H1 (cell line): ENCODE measurements around the gene CHRDL2. TPM values are rescaled to one million over a fixed set of nuclear protein-coding genes. Genes with fewer than 3 reads are reported as not detected.

Experiments used
- CTCF ChIA-PET: fragments of 300-600 bp; sonication (Branson Sonifier 250); formaldehyde crosslinking; loops from one replicate; lab custom pipeline; 2021; ENCODE audit not compliant: partially characterized antibody; lab: Charles Lee
- POLR2A ChIA-PET: fragments of 300-600 bp; sonication (Branson Sonifier 250); formaldehyde crosslinking; loops from one replicate; lab custom pipeline; 2021; ENCODE audit warnings: inconsistent platforms; ENCODE audit not compliant: partially characterized antibody; lab: Charles Lee
- DNase-seq, 2 experiments: peaks; one replicate each; pipeline versions ENCODE4 v3.0.0 to v3.0.0-alpha.2; 2010 to 2022; ENCODE audit warnings: low spot score in 2 of 2, low read depth in 1 of 2, mixed read lengths in 1 of 2
- FAIRE-seq: peaks from 2 replicates; lab custom pipeline; 2011; peaks lifted over from hg19 to GRCh38; lab: Jason Lieb, UNC
- H2AFZ ChIP-seq: 2 replicates; pipeline ENCODE4 v1.8.1; 2012; ENCODE audit warnings: low read length, inconsistent platforms
- H2AK5ac ChIP-seq: 2 replicates; pipeline ENCODE4 v1.6.1; 2013; ENCODE audit warnings: low read depth, low read length
- H2BK120ac ChIP-seq: replicated peaks from 2 replicates; pipeline ENCODE3; 2013; ENCODE audit warnings: low read depth, low read length, inconsistent platforms
- H2BK12ac ChIP-seq: 2 replicates; pipeline ENCODE4 v1.6.1; 2013; ENCODE audit warnings: low read depth, low read length
- H2BK15ac ChIP-seq: 2 replicates; pipeline ENCODE4 v1.6.1; 2013; ENCODE audit warnings: low read length
- H2BK20ac ChIP-seq: 2 replicates; pipeline ENCODE4 v1.6.1; 2013; ENCODE audit warnings: low read length
- H2BK5ac ChIP-seq: 2 replicates; pipeline ENCODE4 v1.6.1; 2013; ENCODE audit warnings: low read depth, low read length
- H3K14ac ChIP-seq: 2 replicates; pipeline ENCODE4 v1.6.1; 2013; ENCODE audit warnings: inconsistent platforms; ENCODE audit not compliant: insufficient read length
- H3K18ac ChIP-seq: 2 replicates; pipeline ENCODE4 v1.6.1; 2013; ENCODE audit warnings: low read length; ENCODE audit errors: extremely low read depth
- H3K23ac ChIP-seq: 2 replicates; pipeline ENCODE4 v1.6.1; 2013; ENCODE audit warnings: inconsistent platforms; ENCODE audit not compliant: insufficient read length
- H3K23me2 ChIP-seq: 2 replicates; pipeline ENCODE4 v1.6.1; 2013; ENCODE audit warnings: low read depth, low read length
- H3K27ac ChIP-seq: 2 replicates; pipeline ENCODE4 v1.6.1; 2011; ENCODE audit warnings: low read depth, low read length, inconsistent platforms
- H3K27me3 ChIP-seq, 4 experiments: replicated peaks in 1 of 4; 1 replicate in 1 of 4; 2 replicates in 3 of 4; pipeline versions ENCODE4 v1.6.1 to v1.8.1; 2011 to 2013; ENCODE audit warnings: low read length in 3 of 4, mild to moderate bottlenecking in 3 of 4, inconsistent platforms in 2 of 4, mixed read lengths in 2 of 4, moderate library complexity in 1 of 4; ENCODE audit not compliant: control insufficient read depth in 3 of 4, insufficient read depth in 3 of 4; ENCODE audit errors: extremely low read depth in 1 of 4
- H3K36me3 ChIP-seq, 4 experiments: 2 replicates each; pipeline versions ENCODE4 v1.6.1 to v1.8.1; 2011 to 2013; ENCODE audit warnings: mild to moderate bottlenecking in 4 of 4, low read length in 3 of 4, moderate library complexity in 2 of 4, control low read depth in 1 of 4, inconsistent platforms in 1 of 4; ENCODE audit not compliant: insufficient read depth in 4 of 4, control insufficient read depth in 2 of 4
- H3K4ac ChIP-seq: replicated peaks from 2 replicates; pipeline ENCODE3; 2013; ENCODE audit warnings: low read length, low read depth, mixed read lengths, inconsistent platforms; ENCODE audit not compliant: insufficient read length
- H3K4me1 ChIP-seq, 4 experiments: replicated peaks in 1 of 4; 1 replicate in 1 of 4; 2 replicates in 3 of 4; pipeline versions ENCODE4 v1.6.1 to v1.8.1; 2011 to 2013; ENCODE audit warnings: low read length in 3 of 4, inconsistent platforms in 2 of 4, mixed read lengths in 1 of 4; ENCODE audit not compliant: insufficient read depth in 4 of 4, control insufficient read depth in 3 of 4
- H3K4me2 ChIP-seq, 2 experiments: 2 replicates each; pipeline versions ENCODE4 v1.6.1 to v1.8.1; 2011 to 2013; ENCODE audit warnings: low read depth in 2 of 2, low read length in 2 of 2, control low read depth in 1 of 2, inconsistent platforms in 1 of 2, mild to moderate bottlenecking in 1 of 2; ENCODE audit not compliant: insufficient read depth in 1 of 2
- H3K4me3 ChIP-seq, 4 experiments: fragments of 200-600, 300-600 bp in 1 of 4; sonication (generic), shearing (Covaris generic), sonication (Bioruptor Twin) in 1 of 4; 2 replicates each; pipeline versions ENCODE4 v1.5.1 to v1.8.1; 2011 to 2016; ENCODE audit warnings: low read length in 4 of 4, low read depth in 3 of 4, control low read depth in 2 of 4, inconsistent platforms in 2 of 4, mild to moderate bottlenecking in 2 of 4, mixed read lengths in 1 of 4, moderate library complexity in 1 of 4; ENCODE audit not compliant: insufficient read depth in 2 of 4; ENCODE audit errors: extremely low read depth in 1 of 4
- H3K56ac ChIP-seq: replicated peaks from 2 replicates; pipeline ENCODE3; 2013; ENCODE audit warnings: low read depth, mild to moderate bottlenecking, mixed read lengths, low read length, inconsistent platforms; ENCODE audit not compliant: insufficient read length
- H3K79me1 ChIP-seq: 2 replicates; pipeline ENCODE4 v1.6.1; 2013; ENCODE audit warnings: low read depth, low read length, control low read depth
- H3K79me2 ChIP-seq, 2 experiments: 2 replicates each; pipeline versions ENCODE4 v1.6.1 to v1.8.1; 2012 to 2013; ENCODE audit warnings: low read length in 2 of 2, mild to moderate bottlenecking in 2 of 2, inconsistent platforms in 1 of 2; ENCODE audit not compliant: insufficient read depth in 2 of 2, control insufficient read depth in 1 of 2
- H3K9ac ChIP-seq, 4 experiments: replicated peaks in 1 of 4; 1 replicate in 1 of 4; 2 replicates in 3 of 4; pipeline versions ENCODE4 v1.6.1 to v1.8.1; 2011 to 2013; ENCODE audit warnings: low read depth in 3 of 4, low read length in 3 of 4, control low read depth in 2 of 4, mild to moderate bottlenecking in 2 of 4, moderate library complexity in 2 of 4, inconsistent platforms in 1 of 4; ENCODE audit errors: extremely low read depth in 1 of 4
- H3K9me3 ChIP-seq, 2 experiments: 2 replicates each; pipeline versions ENCODE4 v1.6.1 to v1.8.1; 2012 to 2013; ENCODE audit warnings: mild to moderate bottlenecking in 2 of 2, moderate library complexity in 2 of 2, control low read depth in 1 of 2, inconsistent platforms in 1 of 2, low read depth in 1 of 2, low read length in 1 of 2, mixed read lengths in 1 of 2; ENCODE audit not compliant: insufficient read depth in 2 of 2
- H4K20me1 ChIP-seq, 2 experiments: replicated peaks in 1 of 2; 2 replicates each; pipeline versions ENCODE3 to v1.8.1; 2011 to 2013; ENCODE audit warnings: inconsistent platforms in 2 of 2, low read length in 2 of 2, mild to moderate bottlenecking in 1 of 2; ENCODE audit not compliant: insufficient read depth in 2 of 2, control insufficient read depth in 1 of 2
- H4K5ac ChIP-seq: 2 replicates; pipeline ENCODE4 v1.6.1; 2013; ENCODE audit warnings: low read length, low read depth, mixed read lengths, inconsistent platforms; ENCODE audit not compliant: insufficient read length
- H4K8ac ChIP-seq: 2 replicates; pipeline ENCODE4 v1.8.0; 2013; ENCODE audit warnings: mild to moderate bottlenecking, moderate library complexity, low read length, inconsistent platforms; ENCODE audit not compliant: insufficient read depth; ENCODE audit errors: extremely low read depth
- H4K91ac ChIP-seq: replicated peaks from 2 replicates; pipeline ENCODE3; 2013; ENCODE audit warnings: low read length, mixed read lengths, inconsistent platforms; ENCODE audit not compliant: insufficient read length
- ATF3 ChIP-seq: IDR thresholded peaks from 2 replicates; pipeline ENCODE4 v1.6.1; 2011; ENCODE audit warnings: low read depth, mild to moderate bottlenecking, low read length; ENCODE audit not compliant: insufficient read depth
- BRCA1 ChIP-seq: IDR thresholded peaks from 2 replicates; pipeline ENCODE4 v1.6.1; 2012; ENCODE audit warnings: low read depth, low read length, improper control_type of control experiment
- GTF2F1 ChIP-seq: IDR thresholded peaks from 2 replicates; pipeline ENCODE4 v1.6.1; 2012; ENCODE audit warnings: low read depth, low read length, improper control_type of control experiment, borderline replicate concordance
- WGBS, 2 experiments: shearing (Covaris generic) in 1 of 2; methylation state at CpG; one replicate each; pipeline versions ENCODE4 v1.1.6 to v1.1.7; 2013 to 2015; ENCODE audit warnings: low lambda C conversion rate in 2 of 2, mixed read lengths in 2 of 2, inconsistent platforms in 1 of 2, low coverage in 1 of 2, missing lambda C conversion rate in 1 of 2; ENCODE audit not compliant: insufficient replicate concordance in 2 of 2, insufficient coverage in 1 of 2, insufficient read length in 1 of 2; ENCODE audit errors: extremely low coverage in 1 of 2, missing lambda C conversion rate in 1 of 2; 5-methylcytosine and 5-hydroxymethylcytosine counted together
- polyA plus RNA-seq, 7 experiments: library from polyadenylated mRNA; depleted of rRNA in 3 of 7; stranded (reverse) in 5 of 7; unstranded in 2 of 7; fragments of >200 nt in 5 of 7; fragments of 200-250 nt in 2 of 7; gene quantifications; 1 replicate in 5 of 7; 2 replicates in 1 of 7; 4 replicates in 1 of 7; pipeline versions ENCODE4 v1.2.1 to v1.2.3, GENCODE V29; 2011 to 2013; ENCODE audit warnings: missing spikeins in 2 of 7, mixed read lengths in 2 of 7
- total RNA-seq: library from RNA; stranded (reverse); fragmentation: NEBNext Ultra II Directional; extraction: Animal tissue kit (Norgen Biotek cat#: 25700); gene quantifications from 2 replicates; pipeline ENCODE4 v1.2.1, GENCODE V29; 2021

The CHRDL2 gene
- total and polyA plus RNA-seq, 2 of the 8 experiments (the other 6 are each of a cell fraction or from before 2014, with no cell fraction given): 0.26 to 0.48 TPM

GRCh38 chr11:74775762-74776161 lies 44.5 kb upstream of the CHRDL2 start:
- no peak overlapping the region for H4K8ac ChIP-seq
- DNase-seq: no peak
- WGBS, 2 experiments: 97% methylated on average over 1 of the region's 1 CpG; no CpG with 5 or more reads in 1 of the 2 experiments
- H4K91ac ChIP-seq: no peak overlapping the region
- no peak overlapping the region for H2BK20ac ChIP-seq
- H3K4me3 ChIP-seq: no peak overlapping the region
- H3K4ac ChIP-seq: no peak overlapping the region
- ChIA-PET CTCF (interaction anchor here (0.6 kb wide), 1 partner anchor 134 kb away, joined by 3 read pairs; no protein-coding TSS in a partner anchor), POLR2A (no interaction called here)
- H3K56ac ChIP-seq: no peak overlapping the region
- no peak overlapping the region for H3K4me2 ChIP-seq
- no peak overlapping the region for H3K27ac ChIP-seq
- no peak overlapping the region for H2AFZ ChIP-seq
- no peaks in the 10 kb centered on the region for H3K27me3 ChIP-seq
- no peaks in the 10 kb centered on the region for H3K36me3 ChIP-seq
- TF ChIP-seq BRCA1 (no peak), ATF3 (no peak), GTF2F1 (no peak)
- TF ChIP-seq, all 59 proteins: peak for 0
- no peaks in the 10 kb centered on the region for H3K9me3 ChIP-seq
- no peak overlapping the region for H3K9ac ChIP-seq
- no peaks in the 10 kb centered on the region; the same call in 1 of the 2 replicates for H3K23me2 ChIP-seq
- no peak overlapping the region for H2BK12ac ChIP-seq
- H3K79me1 ChIP-seq: peaks cover 4% of the 10 kb centered on the region; the same call in 1 of the 2 replicates
- no peak overlapping the region for H2BK15ac ChIP-seq
- H3K18ac ChIP-seq: no peak overlapping the region
- no peak for FAIRE-seq
- H3K14ac ChIP-seq: no peak overlapping the region
- H3K79me2 ChIP-seq: peaks cover 0 to 42% of the 10 kb centered on the region in 2 experiments; a peak in 2 of 4 replicates
- H3K4me1 ChIP-seq: peaks cover 0 to under 1% (median 0%) of the 10 kb centered on the region in 4 experiments; a peak in 2 of 7 replicates
- H3K23ac ChIP-seq: no peak overlapping the region
- H2BK120ac ChIP-seq: no peak overlapping the region
- H4K20me1 ChIP-seq: no peaks in the 10 kb centered on the region
- no peak overlapping the region for H2BK5ac ChIP-seq
- no peak overlapping the region for H4K5ac ChIP-seq
- no peak overlapping the region for H2AK5ac ChIP-seq
